Measurements from ENCODE around the gene STRN4. TPM values are rescaled to one million over a fixed set of nuclear protein-coding genes. Genes with fewer than 3 reads are reported as not detected.

Gene STRN4
- polyA plus RNA-seq, 1 of the 3 experiments (the other 2 are of a cell fraction), result 92.8 TPM

DNA sequence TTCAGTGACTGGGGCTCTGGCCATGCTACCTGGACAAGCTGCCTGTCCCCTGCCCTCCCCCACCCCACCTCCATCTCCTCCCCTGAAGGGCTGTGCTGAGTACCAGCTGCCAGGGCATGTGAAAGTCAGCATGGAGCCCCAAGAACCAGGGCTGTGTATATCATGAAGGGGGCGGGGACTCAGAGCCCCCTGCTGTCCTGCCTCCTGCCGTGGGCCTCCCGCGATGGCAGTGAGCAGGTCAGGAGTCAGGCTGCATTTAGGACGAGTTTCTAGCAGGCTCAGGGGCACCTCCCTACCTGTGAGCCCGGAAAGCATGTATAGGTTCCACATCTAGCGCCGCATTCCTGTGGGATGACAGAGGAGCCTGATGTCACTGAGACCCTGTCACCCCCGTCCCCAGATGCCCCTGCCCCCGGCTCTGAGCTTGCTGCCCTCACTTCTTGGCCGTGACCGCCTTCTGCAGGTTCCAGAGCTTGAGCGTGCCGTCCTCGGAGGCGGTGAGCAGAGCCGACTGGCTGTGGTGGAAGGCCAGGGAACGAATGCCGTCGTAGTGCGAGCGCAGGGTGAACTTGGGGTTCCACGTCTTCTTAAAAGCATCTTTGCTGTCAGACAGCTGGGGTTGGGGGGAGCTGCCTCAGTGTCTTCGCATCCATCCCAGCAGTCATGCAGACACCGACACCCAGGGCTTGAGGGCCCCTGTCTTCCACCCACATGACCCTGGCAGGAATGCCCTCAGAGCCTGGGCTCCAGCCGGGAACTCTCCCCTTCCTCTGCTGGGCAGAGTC lies 21.0 kb downstream of the STRN4 start:
- no peak overlapping the region for H3K4me3 ChIP-seq (ENCODE audit: low read depth in 2 of 2, low read length in 1 of 2)
- peaks cover 15% of the 10 kb centered on the region; the same call in 1 of the 2 replicates for H3K79me2 ChIP-seq (ENCODE audit: insufficient read depth)
- H3K27me3 ChIP-seq (ENCODE audit: insufficient read depth), result no peaks in the 10 kb centered on the region
- no peak for DNase-seq
- POLR2A ChIA-PET, result no interaction called here
- H3K9ac ChIP-seq, result no peak overlapping the region
- H2AFZ ChIP-seq (ENCODE audit: low read depth), result no peak overlapping the region
- WGBS (ENCODE audit: low lambda C conversion rate), result 92% methylated on average over 10 of the region's 26 CpGs
- H4K20me1 ChIP-seq (ENCODE audit: insufficient read depth), result peaks cover 26% of the 10 kb centered on the region
- H3K9me3 ChIP-seq, result no peaks in the 10 kb centered on the region
- TF ChIP-seq MXI1 (IDR thresholded peaks at IDR 0.05; ENCODE audit: low read depth, low read length), result no peak
- TF ChIP-seq GABPA (IDR thresholded peaks at IDR 0.05; ENCODE audit: low read depth), result no peak
- no peak for TF ChIP-seq TEAD4 (IDR thresholded peaks at IDR 0.05; ENCODE audit: borderline replicate concordance, insufficient read depth)
- TF ChIP-seq TAF1 (IDR thresholded peaks at IDR 0.05; ENCODE audit: borderline replicate concordance, low read depth, low read length), result no peak
- no peak for TF ChIP-seq JUND (IDR thresholded peaks at IDR 0.05)
- no peak for TF ChIP-seq POLR2AphosphoS5 (IDR thresholded peaks at IDR 0.05; ENCODE audit: low read depth, low read length)
- TF ChIP-seq MEF2A (IDR thresholded peaks at IDR 0.05; ENCODE audit: borderline replicate concordance, low read depth), result no peak
- TF ChIP-seq RCOR1 (IDR thresholded peaks at IDR 0.05; ENCODE audit: low read length), result no peak
- no peak for TF ChIP-seq RXRA (IDR thresholded peaks at IDR 0.05; ENCODE audit: borderline replicate concordance, low read depth)
- no peak for TF ChIP-seq RFX5 (IDR thresholded peaks at IDR 0.05; ENCODE audit: low read length)
- TF ChIP-seq SIN3A (IDR thresholded peaks at IDR 0.05; ENCODE audit: borderline replicate concordance, low read depth, low read length), result no peak
- H3K9me2 ChIP-seq, result no peaks in the 10 kb centered on the region
- peaks cover 20 to 91% of the 10 kb centered on the region in 2 experiments for H3K36me3 ChIP-seq (replicated peaks in 1 of 2; ENCODE audit: control insufficient read depth in 1 of 2, insufficient read depth in 2 of 2, low read length in 1 of 2)
- CTCF ChIA-PET, result interaction anchor here (0.9 to 1.8 kb wide), 2 partner anchors 18 to 63 kb away, joined by 3 to 7 read pairs; partner anchors contain the start of gene DACT3
- H3F3A ChIP-seq (replicated peaks; ENCODE audit: insufficient read depth), result no peaks in the 10 kb centered on the region
- H3K27ac ChIP-seq (ENCODE audit: low read depth in 2 of 2, low read length in 1 of 2), result no peak overlapping the region
- H3K4me1 ChIP-seq (ENCODE audit: control insufficient read depth in 1 of 2, insufficient read depth in 2 of 2, low read depth in 1 of 2, low read length in 1 of 2), result peaks cover 0 to 3% of the 10 kb centered on the region in 2 experiments; a peak in 1 of 4 replicates
- no peak overlapping the region for H3K4me2 ChIP-seq

DNA sequence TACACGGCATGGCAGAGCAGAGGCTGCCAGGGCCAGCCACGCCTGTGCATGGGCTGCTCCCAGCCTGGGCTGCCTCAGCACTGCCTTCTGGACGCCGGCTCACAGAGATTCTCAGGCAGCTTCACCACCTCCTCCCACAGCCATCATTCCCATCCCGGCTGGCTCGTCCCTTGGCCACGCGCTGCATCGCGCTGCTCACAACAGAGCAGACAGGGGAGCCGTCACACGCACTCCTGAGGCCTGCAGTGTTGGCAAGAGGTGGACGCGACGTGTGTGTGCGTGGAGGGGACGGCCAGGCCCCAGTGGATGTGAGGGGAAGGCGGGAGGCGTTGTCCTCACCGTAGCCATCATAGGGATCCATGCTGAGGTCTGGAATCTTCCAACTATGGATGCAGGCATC lies 21.8 kb downstream of the STRN4 start:
- 91% methylated on average over 20 of the region's 20 CpGs for WGBS (ENCODE audit: low lambda C conversion rate)
- H3K27ac ChIP-seq (ENCODE audit: low read depth in 2 of 2, low read length in 1 of 2), result no peak overlapping the region
- H3K9ac ChIP-seq, result no peak overlapping the region
- no peaks in the 10 kb centered on the region for H3K9me2 ChIP-seq
- H3K4me2 ChIP-seq, result no peak overlapping the region
- ChIA-PET CTCF (interaction anchor here (0.9 to 1.8 kb wide), 3 partner anchors 17 to 63 kb away, joined by 3 to 7 read pairs (median 4); partner anchors contain the start of gene DACT3), POLR2A (no interaction called here)
- peaks cover 0 to 3% of the 10 kb centered on the region in 2 experiments; a peak in 1 of 4 replicates for H3K4me1 ChIP-seq (ENCODE audit: control insufficient read depth in 1 of 2, insufficient read depth in 2 of 2, low read depth in 1 of 2, low read length in 1 of 2)
- H3F3A ChIP-seq (replicated peaks; ENCODE audit: insufficient read depth), result no peaks in the 10 kb centered on the region
- peaks cover 20 to 90% of the 10 kb centered on the region in 2 experiments for H3K36me3 ChIP-seq (replicated peaks in 1 of 2; ENCODE audit: control insufficient read depth in 1 of 2, insufficient read depth in 2 of 2, low read length in 1 of 2)
- no peaks in the 10 kb centered on the region for H3K9me3 ChIP-seq
- no peak overlapping the region for H2AFZ ChIP-seq (ENCODE audit: low read depth)
- no peaks in the 10 kb centered on the region for H3K27me3 ChIP-seq (ENCODE audit: insufficient read depth)
- peaks cover 15% of the 10 kb centered on the region; the same call in 1 of the 2 replicates for H3K79me2 ChIP-seq (ENCODE audit: insufficient read depth)
- DNase-seq, result no peak
- H4K20me1 ChIP-seq (ENCODE audit: insufficient read depth), result peaks cover 18% of the 10 kb centered on the region
- no peak overlapping the region for H3K4me3 ChIP-seq (ENCODE audit: low read depth in 2 of 2, low read length in 1 of 2)
- TF ChIP-seq MXI1 (IDR thresholded peaks at IDR 0.05; ENCODE audit: low read depth, low read length), result no peak
- no peak for TF ChIP-seq TCF12 (IDR thresholded peaks at IDR 0.05)
- TF ChIP-seq MEF2A (IDR thresholded peaks at IDR 0.05; ENCODE audit: borderline replicate concordance, low read depth), result no peak
- no peak for TF ChIP-seq TEAD4 (IDR thresholded peaks at IDR 0.05; ENCODE audit: borderline replicate concordance, insufficient read depth)
- no peak for TF ChIP-seq GABPA (IDR thresholded peaks at IDR 0.05; ENCODE audit: low read depth)
- TF ChIP-seq POLR2AphosphoS5 (IDR thresholded peaks at IDR 0.05; ENCODE audit: low read depth, low read length), result no peak
- TF ChIP-seq, protein P1, sequence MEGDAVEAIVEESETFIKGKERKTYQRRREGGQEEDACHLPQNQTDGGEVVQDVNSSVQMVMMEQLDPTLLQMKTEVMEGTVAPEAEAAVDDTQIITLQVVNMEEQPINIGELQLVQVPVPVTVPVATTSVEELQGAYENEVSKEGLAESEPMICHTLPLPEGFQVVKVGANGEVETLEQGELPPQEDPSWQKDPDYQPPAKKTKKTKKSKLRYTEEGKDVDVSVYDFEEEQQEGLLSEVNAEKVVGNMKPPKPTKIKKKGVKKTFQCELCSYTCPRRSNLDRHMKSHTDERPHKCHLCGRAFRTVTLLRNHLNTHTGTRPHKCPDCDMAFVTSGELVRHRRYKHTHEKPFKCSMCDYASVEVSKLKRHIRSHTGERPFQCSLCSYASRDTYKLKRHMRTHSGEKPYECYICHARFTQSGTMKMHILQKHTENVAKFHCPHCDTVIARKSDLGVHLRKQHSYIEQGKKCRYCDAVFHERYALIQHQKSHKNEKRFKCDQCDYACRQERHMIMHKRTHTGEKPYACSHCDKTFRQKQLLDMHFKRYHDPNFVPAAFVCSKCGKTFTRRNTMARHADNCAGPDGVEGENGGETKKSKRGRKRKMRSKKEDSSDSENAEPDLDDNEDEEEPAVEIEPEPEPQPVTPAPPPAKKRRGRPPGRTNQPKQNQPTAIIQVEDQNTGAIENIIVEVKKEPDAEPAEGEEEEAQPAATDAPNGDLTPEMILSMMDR (IDR thresholded peaks at IDR 0.05), result no peak
- TF ChIP-seq, protein P2, sequence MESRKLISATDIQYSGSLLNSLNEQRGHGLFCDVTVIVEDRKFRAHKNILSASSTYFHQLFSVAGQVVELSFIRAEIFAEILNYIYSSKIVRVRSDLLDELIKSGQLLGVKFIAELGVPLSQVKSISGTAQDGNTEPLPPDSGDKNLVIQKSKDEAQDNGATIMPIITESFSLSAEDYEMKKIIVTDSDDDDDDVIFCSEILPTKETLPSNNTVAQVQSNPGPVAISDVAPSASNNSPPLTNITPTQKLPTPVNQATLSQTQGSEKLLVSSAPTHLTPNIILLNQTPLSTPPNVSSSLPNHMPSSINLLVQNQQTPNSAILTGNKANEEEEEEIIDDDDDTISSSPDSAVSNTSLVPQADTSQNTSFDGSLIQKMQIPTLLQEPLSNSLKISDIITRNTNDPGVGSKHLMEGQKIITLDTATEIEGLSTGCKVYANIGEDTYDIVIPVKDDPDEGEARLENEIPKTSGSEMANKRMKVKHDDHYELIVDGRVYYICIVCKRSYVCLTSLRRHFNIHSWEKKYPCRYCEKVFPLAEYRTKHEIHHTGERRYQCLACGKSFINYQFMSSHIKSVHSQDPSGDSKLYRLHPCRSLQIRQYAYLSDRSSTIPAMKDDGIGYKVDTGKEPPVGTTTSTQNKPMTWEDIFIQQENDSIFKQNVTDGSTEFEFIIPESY (IDR thresholded peaks at IDR 0.05; ENCODE audit: borderline replicate concordance, low read depth), result no peak
- TF ChIP-seq SIN3A (IDR thresholded peaks at IDR 0.05; ENCODE audit: borderline replicate concordance, low read depth, low read length), result no peak
- TF ChIP-seq, protein P3, sequence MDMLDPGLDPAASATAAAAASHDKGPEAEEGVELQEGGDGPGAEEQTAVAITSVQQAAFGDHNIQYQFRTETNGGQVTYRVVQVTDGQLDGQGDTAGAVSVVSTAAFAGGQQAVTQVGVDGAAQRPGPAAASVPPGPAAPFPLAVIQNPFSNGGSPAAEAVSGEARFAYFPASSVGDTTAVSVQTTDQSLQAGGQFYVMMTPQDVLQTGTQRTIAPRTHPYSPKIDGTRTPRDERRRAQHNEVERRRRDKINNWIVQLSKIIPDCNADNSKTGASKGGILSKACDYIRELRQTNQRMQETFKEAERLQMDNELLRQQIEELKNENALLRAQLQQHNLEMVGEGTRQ (IDR thresholded peaks at IDR 0.05; ENCODE audit: borderline replicate concordance, low read depth, low read length), result no peak
- no peak for TF ChIP-seq EZH2phosphoT487 (IDR thresholded peaks at IDR 0.05; ENCODE audit: borderline replicate concordance, low read depth)
- TF ChIP-seq SMC3 (IDR thresholded peaks at IDR 0.05; ENCODE audit: low read depth, low read length), result no peak
